ENCODE results near the gene PITHD1. TPM values are rescaled to one million over a fixed set of nuclear protein-coding genes. Genes with fewer than 3 reads are reported as not detected.

The PITHD1 gene
- total and polyA plus RNA-seq, 2 of the 8 experiments (the other 6 are each of a cell fraction or from before 2014, with no cell fraction given): 67.4 to 68.8 TPM

GRCh38 chr1:23797478-23798448 is 19.5 kb downstream of the PITHD1 start:
- Histone ChIP-seq H3K56ac (replicated peaks; ENCODE audit: insufficient read length, low read depth, low read length) (no peak overlapping the region), H3K4me3 (ENCODE audit: extremely low read depth in 1 of 4, insufficient read depth in 2 of 4, low read depth in 3 of 4, low read length in 4 of 4) (no peak overlapping the region), H3K79me1 (ENCODE audit: low read depth, low read length) (peaks cover 5% of the 10 kb centered on the region; the same call in 1 of the 2 replicates), H4K8ac (ENCODE audit: extremely low read depth, insufficient read depth, low read length) (no peak overlapping the region), H3K14ac (ENCODE audit: insufficient read length) (no peak overlapping the region), H3K23me2 (ENCODE audit: low read depth, low read length) (peaks cover 16% of the 10 kb centered on the region), H4K20me1 (replicated peaks in 1 of 2; ENCODE audit: control insufficient read depth in 1 of 2, insufficient read depth in 2 of 2, low read length in 2 of 2) (peaks cover 7 to 8% of the 10 kb centered on the region in 2 experiments), H3K27ac (ENCODE audit: low read depth, low read length) (no peak overlapping the region), H4K5ac (ENCODE audit: insufficient read length, low read depth, low read length) (no peak overlapping the region), H2BK15ac (ENCODE audit: low read length) (no peak overlapping the region), H3K79me2 (ENCODE audit: control insufficient read depth in 1 of 2, insufficient read depth in 2 of 2, low read length in 2 of 2) (peaks cover 0 to 6% of the 10 kb centered on the region in 2 experiments; a peak in 2 of 4 replicates), H3K9me3 (ENCODE audit: insufficient read depth in 2 of 2, low read depth in 1 of 2, low read length in 1 of 2) (no peaks in the 10 kb centered on the region), H3K4ac (replicated peaks; ENCODE audit: insufficient read length, low read depth, low read length) (no peak overlapping the region), H3K23ac (ENCODE audit: insufficient read length) (no peak overlapping the region), H3K18ac (ENCODE audit: extremely low read depth, low read length) (no peak overlapping the region), H2BK12ac (ENCODE audit: low read depth, low read length) (no peak overlapping the region), H2BK5ac (ENCODE audit: low read depth, low read length) (no peak overlapping the region; the same call in 1 of the 2 replicates), H4K91ac (replicated peaks; ENCODE audit: insufficient read length, low read length) (no peak overlapping the region), H3K36me3 (ENCODE audit: control insufficient read depth in 2 of 4, insufficient read depth in 4 of 4, low read length in 3 of 4) (peaks cover 6 to 31% (median 22%) of the 10 kb centered on the region in 4 experiments; a peak in 6 of 8 replicates), H2AFZ (ENCODE audit: low read length) (no peak overlapping the region), H2BK120ac (replicated peaks; ENCODE audit: low read depth, low read length) (no peak overlapping the region), H2BK20ac (ENCODE audit: low read length) (no peak overlapping the region), H3K27me3 (replicated peaks in 1 of 4; ENCODE audit: control insufficient read depth in 3 of 4, extremely low read depth in 1 of 4, insufficient read depth in 3 of 4, low read length in 3 of 4) (no peaks in the 10 kb centered on the region; a peak in 1 of 7 replicates), H3K4me1 (replicated peaks in 1 of 4; ENCODE audit: control insufficient read depth in 3 of 4, insufficient read depth in 4 of 4, low read length in 3 of 4) (peaks cover 0 to 14% (median 11%) of the 10 kb centered on the region in 4 experiments; a peak in 6 of 7 replicates), H2AK5ac (ENCODE audit: low read depth, low read length) (no peak overlapping the region), H3K9ac (replicated peaks in 1 of 4; ENCODE audit: extremely low read depth in 1 of 4, low read depth in 3 of 4, low read length in 3 of 4) (no peak overlapping the region), H3K4me2 (ENCODE audit: insufficient read depth in 1 of 2, low read depth in 2 of 2, low read length in 2 of 2) (no peak overlapping the region)
- WGBS, 2 experiments (ENCODE audit: extremely low coverage in 1 of 2, insufficient coverage in 1 of 2, insufficient read length in 1 of 2, insufficient replicate concordance in 2 of 2, low coverage in 1 of 2, low lambda C conversion rate in 2 of 2, missing lambda C conversion rate in 1 of 2): 96% methylated on average over 20 of the region's 20 CpGs; no CpG with 5 or more reads in 1 of the 2 experiments
- ChIA-PET CTCF (ENCODE audit: partially characterized antibody) (interaction anchor here (0.6 to 5.3 kb wide), 20 partner anchors 7 to 593 kb away, joined by 3 to 66 read pairs (median 3); partner anchors contain the start of genes CNR2 and PITHD1), POLR2A (ENCODE audit: partially characterized antibody) (interaction anchor here (1.0 to 16.2 kb wide), 10 partner anchors 8 to 313 kb away, joined by 3 to 192 read pairs (median 4); partner anchors contain the start of genes ELOA, FUCA1, HMGCL and LYPLA2)
- no peak for TF ChIP-seq KDM5A (IDR thresholded peaks at IDR 0.05; ENCODE audit: low read length)
- TF ChIP-seq SIN3A (conservative IDR thresholded peaks at IDR 0.05 in 1 of 2, IDR thresholded peaks at IDR 0.05 in 1 of 2; ENCODE audit: low read depth in 1 of 2, low read length in 2 of 2): 0 out of 4 replicates have a peak, but pooled peaks of 1 of the 2 experiments have one; percentile 1
- FAIRE-seq (no peak), DNase-seq (ENCODE audit: low read depth in 1 of 2, low spot score in 2 of 2) (no peak)
